ENCODE data around the gene STAM.

Gene STAM

DNA sequence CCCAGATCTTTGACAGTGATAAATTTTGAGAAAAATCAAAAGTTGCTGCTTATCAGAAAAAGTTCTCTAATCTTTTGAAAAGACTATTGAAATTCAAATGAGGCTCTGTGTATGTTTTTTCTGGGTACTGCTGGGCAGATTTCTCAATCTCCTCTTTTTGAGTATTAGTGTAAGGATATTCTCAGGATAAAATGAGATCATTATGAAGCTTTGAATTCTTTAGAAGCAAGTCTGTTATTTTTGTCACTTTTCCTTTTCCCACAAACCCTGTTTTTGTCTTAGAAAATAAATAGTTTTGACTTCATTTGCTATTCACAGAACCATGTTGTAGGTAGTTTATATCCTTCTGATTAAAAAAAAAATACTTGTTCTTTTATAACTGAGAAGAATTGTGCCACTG lies 7.9 kb downstream of the STAM start:
- TF ChIP-seq JUND (IDR thresholded peaks at IDR 0.05; ENCODE audit: low read depth), result no peak
- no peak for DNase-seq (ENCODE audit: low read depth in 1 of 2, low spot score in 1 of 2)
- in situ Hi-C loops (cut with HindIII; ENCODE audit: low pct_unique_long_range_greater_than_20kb, low sequenced_read_pairs), result no loop called here

DNA sequence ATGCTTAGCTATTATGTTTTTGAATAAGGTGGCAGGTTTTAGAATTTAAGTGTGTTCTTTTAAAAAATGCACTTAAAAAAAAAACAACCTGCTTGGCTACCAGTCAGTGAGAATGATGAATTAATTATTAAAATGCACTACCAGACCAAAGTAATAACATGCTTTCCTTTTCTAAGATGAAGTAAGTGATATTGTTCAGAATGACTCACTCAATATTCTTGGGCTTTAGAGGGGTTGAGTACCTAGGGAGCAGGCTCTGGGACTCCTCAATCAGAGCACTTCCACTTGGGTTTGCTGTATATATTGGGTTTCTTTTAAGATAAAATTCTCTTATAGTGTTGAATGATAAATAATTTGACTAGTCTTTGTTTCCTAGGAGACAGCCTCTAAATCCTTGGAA lies 8.6 kb downstream of the STAM start:
- TF ChIP-seq JUND (IDR thresholded peaks at IDR 0.05; ENCODE audit: low read depth), result no peak
- in situ Hi-C loops (cut with HindIII; ENCODE audit: low pct_unique_long_range_greater_than_20kb, low sequenced_read_pairs), result no loop called here
- no peak for DNase-seq (ENCODE audit: low read depth in 1 of 2, low spot score in 1 of 2)

DNA sequence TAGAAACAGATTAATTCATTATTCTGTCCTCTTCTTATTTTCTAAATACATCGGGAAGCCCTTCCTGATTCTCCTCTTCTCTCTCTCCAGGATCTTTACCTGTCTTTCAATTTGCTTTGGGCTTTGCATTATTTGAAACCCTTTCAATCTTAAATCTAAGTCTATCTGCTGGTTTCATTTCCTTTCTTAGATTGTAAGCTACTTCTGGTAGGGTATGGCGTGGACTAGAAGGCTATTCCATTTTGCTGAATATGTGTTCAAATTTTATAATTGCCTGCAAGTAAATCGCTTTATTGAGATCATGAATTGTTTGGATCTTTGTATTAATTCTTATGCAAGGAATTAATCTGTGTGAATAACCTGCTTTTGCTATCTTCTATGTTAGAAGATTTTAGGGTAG lies 11.1 kb downstream of the STAM start:
- no peak for DNase-seq (ENCODE audit: low read depth in 1 of 2, low spot score in 1 of 2)
- in situ Hi-C loops (cut with HindIII; ENCODE audit: low pct_unique_long_range_greater_than_20kb, low sequenced_read_pairs), result no loop called here
- TF ChIP-seq JUND (IDR thresholded peaks at IDR 0.05; ENCODE audit: low read depth), result no peak

DNA sequence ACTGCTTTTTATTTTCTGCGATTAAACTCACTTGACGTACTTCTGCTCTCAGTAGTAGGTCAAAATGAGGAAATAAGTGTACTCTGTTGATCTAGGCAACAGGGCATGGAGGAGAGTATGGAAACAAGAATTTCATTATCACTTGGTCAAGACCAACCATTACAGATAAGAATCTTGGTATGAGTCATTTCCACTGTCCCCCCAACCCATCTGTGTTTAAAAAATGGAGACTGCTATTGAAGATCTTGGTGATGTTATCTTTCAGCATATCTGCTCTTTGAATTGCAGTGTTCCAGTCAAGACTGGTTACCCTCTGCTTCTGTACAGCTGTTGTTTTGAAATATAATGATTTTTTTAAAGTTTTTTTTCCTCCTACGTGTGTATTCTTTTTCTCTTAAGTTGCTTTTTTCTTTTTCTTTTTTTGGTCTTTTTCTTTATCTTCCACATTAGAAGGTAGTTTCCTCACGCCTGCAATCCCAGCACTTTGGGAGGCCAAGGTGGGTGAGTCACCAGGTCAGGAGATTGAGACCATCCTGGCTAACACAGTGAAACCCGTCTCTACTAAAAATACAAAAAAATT lies 11.7 kb downstream of the STAM start:
- DNase-seq (ENCODE audit: low read depth in 1 of 2, low spot score in 1 of 2), result no peak
- in situ Hi-C loops (cut with HindIII; ENCODE audit: low pct_unique_long_range_greater_than_20kb, low sequenced_read_pairs), result no loop called here
- no peak for TF ChIP-seq JUND (IDR thresholded peaks at IDR 0.05; ENCODE audit: low read depth)

DNA sequence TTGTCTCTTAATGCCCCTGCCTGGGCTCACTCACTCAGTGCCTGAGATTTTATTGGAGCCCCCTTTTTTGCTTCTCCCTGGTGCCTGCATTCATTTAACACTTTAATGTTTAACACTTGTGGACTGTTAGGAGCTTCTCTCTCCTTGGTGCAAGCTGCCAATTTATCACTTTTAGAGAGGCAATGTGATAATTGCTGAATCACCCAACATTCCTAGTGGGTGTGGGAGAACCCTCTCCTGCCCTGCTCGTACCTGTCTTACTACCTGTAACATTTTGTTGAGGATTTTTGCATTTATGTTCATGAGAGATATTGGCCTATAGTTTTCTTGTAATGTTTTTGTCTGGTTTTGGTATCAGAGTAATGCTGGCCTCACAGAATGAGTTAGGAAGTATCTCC lies 13.2 kb downstream of the STAM start:
- no peak for DNase-seq (ENCODE audit: low read depth in 1 of 2, low spot score in 1 of 2)
- in situ Hi-C loops (cut with HindIII; ENCODE audit: low pct_unique_long_range_greater_than_20kb, low sequenced_read_pairs), result no loop called here
- no peak for TF ChIP-seq JUND (IDR thresholded peaks at IDR 0.05; ENCODE audit: low read depth)

DNA sequence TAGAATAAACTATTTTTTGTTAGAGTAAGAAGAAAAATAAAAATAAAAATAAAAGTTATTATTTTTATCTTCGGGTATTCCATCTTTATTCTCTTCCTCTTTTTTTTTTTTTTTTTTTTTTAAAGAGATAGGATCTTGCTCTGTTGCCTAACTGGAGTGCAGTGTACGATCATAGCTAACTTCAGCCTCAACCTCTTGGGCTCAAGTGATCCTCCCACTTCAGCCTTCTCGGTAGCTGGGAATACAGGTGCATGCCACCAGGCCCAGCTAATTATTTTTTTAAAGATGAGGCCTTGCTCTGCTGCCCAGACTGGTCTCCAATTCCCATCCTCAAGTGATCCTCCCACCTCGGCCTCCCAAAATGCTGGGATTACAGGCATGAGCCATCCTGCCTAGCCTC lies 15.4 kb downstream of the STAM start:
- TF ChIP-seq JUND (IDR thresholded peaks at IDR 0.05; ENCODE audit: low read depth), result no peak
- in situ Hi-C loops (cut with HindIII; ENCODE audit: low pct_unique_long_range_greater_than_20kb, low sequenced_read_pairs), result no loop called here
- no peak for DNase-seq (ENCODE audit: low read depth in 1 of 2, low spot score in 1 of 2)

DNA sequence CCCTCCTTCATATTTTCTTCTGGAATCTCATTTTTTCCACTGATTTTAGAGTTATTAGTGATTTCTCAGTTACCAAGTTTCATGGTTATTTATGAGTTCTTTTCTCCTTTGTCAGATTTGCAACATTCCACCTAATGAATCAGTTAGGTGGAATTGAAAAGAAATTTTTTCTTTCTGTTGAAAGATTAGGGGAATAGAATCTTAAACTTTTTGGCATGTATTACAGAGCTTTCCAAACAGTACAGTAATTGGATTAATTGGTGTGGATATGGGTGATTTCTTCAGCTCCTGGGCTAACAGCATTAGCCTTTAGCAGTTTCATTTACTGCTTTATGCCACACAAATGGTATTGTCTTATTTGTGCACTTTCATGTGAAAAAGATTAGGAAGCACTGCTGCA lies 17.0 kb downstream of the STAM start:
- DNase-seq (ENCODE audit: low read depth in 1 of 2, low spot score in 1 of 2), result no peak
- TF ChIP-seq JUND (IDR thresholded peaks at IDR 0.05; ENCODE audit: low read depth), result no peak
- in situ Hi-C loops (cut with HindIII; ENCODE audit: low pct_unique_long_range_greater_than_20kb, low sequenced_read_pairs), result no loop called here

DNA sequence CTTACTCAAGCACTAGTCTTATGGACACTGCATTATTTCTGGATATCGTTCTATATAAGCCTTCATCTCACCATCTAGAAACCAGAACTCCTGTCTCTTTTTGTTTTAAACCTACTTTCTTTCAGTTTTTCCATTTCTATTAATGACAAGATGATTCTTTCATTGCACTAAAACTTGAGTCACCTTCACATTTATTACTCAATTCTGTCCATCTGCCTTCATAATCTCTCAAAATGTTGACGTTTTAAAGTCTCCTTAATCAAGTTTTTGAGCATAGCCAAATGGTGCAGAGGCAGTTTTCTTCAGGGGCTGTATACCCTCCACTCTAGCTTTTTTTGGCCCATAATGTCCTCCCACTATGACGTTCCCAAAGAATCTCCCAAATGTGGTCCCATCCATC lies 17.6 kb downstream of the STAM start:
- no peak for DNase-seq (ENCODE audit: low read depth in 1 of 2, low spot score in 1 of 2)
- in situ Hi-C loops (cut with HindIII; ENCODE audit: low pct_unique_long_range_greater_than_20kb, low sequenced_read_pairs), result no loop called here
- TF ChIP-seq JUND (IDR thresholded peaks at IDR 0.05; ENCODE audit: low read depth), result no peak

DNA sequence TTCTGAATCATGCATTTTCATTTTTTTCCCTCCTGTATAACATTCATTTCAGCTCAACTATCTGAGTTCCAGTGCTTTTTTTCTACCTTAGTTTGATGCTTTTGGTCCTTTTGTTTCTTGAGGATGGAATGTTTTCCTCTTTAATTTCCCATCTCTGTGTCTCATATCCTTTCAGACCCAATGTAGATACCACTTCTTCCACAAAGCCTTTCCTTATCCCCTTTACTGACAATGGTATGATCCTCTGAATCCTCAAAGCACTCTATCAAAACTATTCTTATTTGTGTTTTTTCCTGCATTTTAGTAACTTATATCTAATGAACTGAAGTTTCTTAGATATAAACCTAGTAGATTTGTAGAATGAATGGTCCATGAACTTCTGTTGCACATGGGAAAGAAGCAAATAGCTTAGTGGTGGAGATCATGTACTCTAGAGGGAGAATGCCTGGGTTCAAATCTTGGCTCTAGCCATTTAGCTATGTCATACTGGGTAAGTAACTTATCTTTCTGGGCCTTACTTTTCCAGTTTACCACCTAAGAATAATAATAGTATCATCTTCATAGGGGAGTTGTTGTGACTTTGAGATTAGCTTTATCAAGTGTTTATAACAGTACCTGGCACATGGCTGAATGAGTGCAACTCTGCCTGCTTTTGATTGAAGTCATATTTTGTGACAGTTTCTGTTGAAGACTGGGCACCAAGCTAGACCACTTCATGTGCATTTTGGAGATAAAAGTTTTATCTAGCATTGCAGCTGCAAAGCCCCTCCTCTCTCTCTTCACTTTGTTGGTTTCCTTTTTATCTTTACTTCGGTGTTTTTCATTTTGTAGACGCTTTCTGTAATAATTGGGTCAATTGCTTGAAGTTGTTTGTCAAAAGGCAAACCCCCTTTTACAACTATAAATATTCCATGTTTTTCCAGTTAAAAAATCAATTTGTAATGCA lies 18.5 kb downstream of the STAM start:
- no peak for DNase-seq (ENCODE audit: low read depth in 1 of 2, low spot score in 1 of 2)
- in situ Hi-C loops (cut with HindIII; ENCODE audit: low pct_unique_long_range_greater_than_20kb, low sequenced_read_pairs), result no loop called here
- TF ChIP-seq JUND (IDR thresholded peaks at IDR 0.05; ENCODE audit: low read depth), result no peak

DNA sequence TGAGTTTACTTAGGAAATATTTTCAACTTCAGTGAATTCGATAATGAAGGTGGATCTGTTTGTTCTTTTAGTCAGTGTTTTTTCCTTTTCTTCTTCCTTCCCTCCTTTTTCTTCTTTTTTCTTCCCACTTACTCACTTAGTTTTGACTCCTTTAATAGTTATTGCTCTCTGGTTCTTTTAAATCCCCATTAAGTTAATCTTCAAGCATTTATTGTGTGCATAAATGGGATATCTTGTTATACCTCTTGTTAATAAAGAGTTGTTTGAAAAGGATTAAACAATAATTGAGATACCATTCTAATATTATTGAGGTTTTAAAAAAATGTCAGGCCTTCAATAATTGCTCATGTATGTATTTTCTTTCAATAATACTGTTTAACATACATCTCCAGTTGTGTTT lies 19.5 kb downstream of the STAM start:
- in situ Hi-C loops (cut with HindIII; ENCODE audit: low pct_unique_long_range_greater_than_20kb, low sequenced_read_pairs), result no loop called here

DNA sequence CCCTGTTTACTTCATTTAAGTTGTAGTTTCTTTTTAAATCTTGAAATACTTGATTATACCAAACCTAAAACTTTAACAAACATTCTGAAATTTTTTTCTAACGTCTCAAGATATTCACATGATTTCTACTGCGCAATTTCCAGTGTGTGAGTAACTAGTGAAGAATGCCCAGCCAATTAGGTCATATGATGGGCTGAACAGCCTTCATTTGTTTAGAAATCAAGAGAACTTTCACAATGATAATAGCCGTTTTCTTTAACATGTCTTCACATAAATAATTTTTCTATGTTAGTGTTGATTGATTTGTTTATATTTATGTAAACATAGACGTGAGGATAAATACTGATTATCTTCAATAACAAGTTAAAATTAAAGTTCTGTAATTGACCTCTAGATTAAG lies 21.8 kb downstream of the STAM start:
- DNase-seq (ENCODE audit: low read depth in 1 of 2, low spot score in 1 of 2), result no peak
- in situ Hi-C loops (cut with HindIII; ENCODE audit: low pct_unique_long_range_greater_than_20kb, low sequenced_read_pairs), result no loop called here
- TF ChIP-seq JUND (IDR thresholded peaks at IDR 0.05; ENCODE audit: low read depth), result no peak

More for the DNA sequence above, 19.5 kb downstream of the STAM start:
- no peak for DNase-seq (ENCODE audit: low read depth in 1 of 2, low spot score in 1 of 2)
- TF ChIP-seq JUND (IDR thresholded peaks at IDR 0.05; ENCODE audit: low read depth), result no peak

DNA sequence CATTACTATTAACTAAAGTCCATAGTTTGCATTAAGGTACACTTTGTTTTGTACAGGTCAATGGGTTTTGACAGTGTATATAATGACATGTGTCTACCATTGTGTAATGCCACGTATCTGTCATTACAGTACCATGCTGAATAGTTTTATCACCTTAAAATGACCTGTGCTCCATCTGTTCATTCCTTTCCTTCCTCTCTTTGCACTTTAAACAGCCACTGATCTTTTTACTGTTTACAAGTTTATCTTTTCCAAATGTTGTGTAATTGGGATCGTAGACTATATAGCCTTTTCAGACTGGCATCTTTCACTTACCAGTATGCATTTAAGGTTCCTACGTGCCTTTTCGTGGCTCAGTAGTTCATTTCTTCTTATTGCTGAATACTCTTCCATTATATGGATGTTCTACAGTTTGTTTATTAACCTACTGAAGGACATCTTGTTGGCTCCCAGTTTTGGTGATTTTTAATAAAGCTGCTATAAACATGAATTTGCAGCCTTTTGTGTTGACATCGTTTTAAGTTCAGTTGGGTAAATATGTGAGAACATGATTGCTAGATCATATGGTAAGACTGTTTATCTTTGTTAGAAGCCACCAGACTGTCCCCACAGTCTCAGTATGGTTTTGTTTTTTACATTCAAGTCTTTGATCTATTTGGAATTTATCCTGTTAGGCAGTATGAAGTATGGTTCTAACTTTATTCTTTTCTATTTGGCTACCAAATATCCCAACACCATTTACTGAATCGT lies 24.7 kb downstream of the STAM start:
- in situ Hi-C loops (cut with HindIII; ENCODE audit: low pct_unique_long_range_greater_than_20kb, low sequenced_read_pairs), result no loop called here
- DNase-seq (ENCODE audit: low read depth in 1 of 2, low spot score in 1 of 2), result no peak
- no peak for TF ChIP-seq JUND (IDR thresholded peaks at IDR 0.05; ENCODE audit: low read depth)

Data from T47D (cell line).